H1 (cell line): ENCODE data around the gene CNBP. TPM values are rescaled to one million over a fixed set of nuclear protein-coding genes. Genes with fewer than 3 reads are reported as not detected.
"Not testable (repeated sequence)": the region's sequence is repeated elsewhere in the genome, so short reads cannot be mapped to it uniquely, and the experiment has no call there.

Source experiments
- CTCF ChIA-PET: fragments of 300-600 bp; sonication (Branson Sonifier 250); formaldehyde crosslinking; loops from one replicate; lab custom pipeline; 2021; ENCODE audit not compliant: partially characterized antibody; lab: Charles Lee
- POLR2A ChIA-PET: fragments of 300-600 bp; sonication (Branson Sonifier 250); formaldehyde crosslinking; loops from one replicate; lab custom pipeline; 2021; ENCODE audit warnings: inconsistent platforms; ENCODE audit not compliant: partially characterized antibody; lab: Charles Lee
- DNase-seq, 2 experiments: peaks; one replicate each; pipeline versions ENCODE4 v3.0.0 to v3.0.0-alpha.2; 2010 to 2022; ENCODE audit warnings: low spot score in 2 of 2, low read depth in 1 of 2, mixed read lengths in 1 of 2
- FAIRE-seq: peaks from 2 replicates; lab custom pipeline; 2011; peaks lifted over from hg19 to GRCh38; lab: Jason Lieb, UNC
- H2AFZ ChIP-seq: 2 replicates; pipeline ENCODE4 v1.8.1; 2012; ENCODE audit warnings: low read length, inconsistent platforms
- H2AK5ac ChIP-seq: 2 replicates; pipeline ENCODE4 v1.6.1; 2013; ENCODE audit warnings: low read depth, low read length
- H2BK120ac ChIP-seq: replicated peaks from 2 replicates; pipeline ENCODE3; 2013; ENCODE audit warnings: low read depth, low read length, inconsistent platforms
- H2BK12ac ChIP-seq: 2 replicates; pipeline ENCODE4 v1.6.1; 2013; ENCODE audit warnings: low read depth, low read length
- H2BK15ac ChIP-seq: 2 replicates; pipeline ENCODE4 v1.6.1; 2013; ENCODE audit warnings: low read length
- H2BK20ac ChIP-seq: 2 replicates; pipeline ENCODE4 v1.6.1; 2013; ENCODE audit warnings: low read length
- H2BK5ac ChIP-seq: 2 replicates; pipeline ENCODE4 v1.6.1; 2013; ENCODE audit warnings: low read depth, low read length
- H3K14ac ChIP-seq: 2 replicates; pipeline ENCODE4 v1.6.1; 2013; ENCODE audit warnings: inconsistent platforms; ENCODE audit not compliant: insufficient read length
- H3K18ac ChIP-seq: 2 replicates; pipeline ENCODE4 v1.6.1; 2013; ENCODE audit warnings: low read length; ENCODE audit errors: extremely low read depth
- H3K23ac ChIP-seq: 2 replicates; pipeline ENCODE4 v1.6.1; 2013; ENCODE audit warnings: inconsistent platforms; ENCODE audit not compliant: insufficient read length
- H3K23me2 ChIP-seq: 2 replicates; pipeline ENCODE4 v1.6.1; 2013; ENCODE audit warnings: low read depth, low read length
- H3K27ac ChIP-seq: 2 replicates; pipeline ENCODE4 v1.6.1; 2011; ENCODE audit warnings: low read depth, low read length, inconsistent platforms
- H3K27me3 ChIP-seq, 4 experiments: replicated peaks in 1 of 4; 1 replicate in 1 of 4; 2 replicates in 3 of 4; pipeline versions ENCODE4 v1.6.1 to v1.8.1; 2011 to 2013; ENCODE audit warnings: low read length in 3 of 4, mild to moderate bottlenecking in 3 of 4, inconsistent platforms in 2 of 4, mixed read lengths in 2 of 4, moderate library complexity in 1 of 4; ENCODE audit not compliant: control insufficient read depth in 3 of 4, insufficient read depth in 3 of 4; ENCODE audit errors: extremely low read depth in 1 of 4
- H3K36me3 ChIP-seq, 4 experiments: 2 replicates each; pipeline versions ENCODE4 v1.6.1 to v1.8.1; 2011 to 2013; ENCODE audit warnings: mild to moderate bottlenecking in 4 of 4, low read length in 3 of 4, moderate library complexity in 2 of 4, control low read depth in 1 of 4, inconsistent platforms in 1 of 4; ENCODE audit not compliant: insufficient read depth in 4 of 4, control insufficient read depth in 2 of 4
- H3K4ac ChIP-seq: replicated peaks from 2 replicates; pipeline ENCODE3; 2013; ENCODE audit warnings: low read length, low read depth, mixed read lengths, inconsistent platforms; ENCODE audit not compliant: insufficient read length
- H3K4me1 ChIP-seq, 4 experiments: replicated peaks in 1 of 4; 1 replicate in 1 of 4; 2 replicates in 3 of 4; pipeline versions ENCODE4 v1.6.1 to v1.8.1; 2011 to 2013; ENCODE audit warnings: low read length in 3 of 4, inconsistent platforms in 2 of 4, mixed read lengths in 1 of 4; ENCODE audit not compliant: insufficient read depth in 4 of 4, control insufficient read depth in 3 of 4
- H3K4me2 ChIP-seq, 2 experiments: 2 replicates each; pipeline versions ENCODE4 v1.6.1 to v1.8.1; 2011 to 2013; ENCODE audit warnings: low read depth in 2 of 2, low read length in 2 of 2, control low read depth in 1 of 2, inconsistent platforms in 1 of 2, mild to moderate bottlenecking in 1 of 2; ENCODE audit not compliant: insufficient read depth in 1 of 2
- H3K4me3 ChIP-seq, 4 experiments: fragments of 200-600, 300-600 bp in 1 of 4; sonication (generic), shearing (Covaris generic), sonication (Bioruptor Twin) in 1 of 4; 2 replicates each; pipeline versions ENCODE4 v1.5.1 to v1.8.1; 2011 to 2016; ENCODE audit warnings: low read length in 4 of 4, low read depth in 3 of 4, control low read depth in 2 of 4, inconsistent platforms in 2 of 4, mild to moderate bottlenecking in 2 of 4, mixed read lengths in 1 of 4, moderate library complexity in 1 of 4; ENCODE audit not compliant: insufficient read depth in 2 of 4; ENCODE audit errors: extremely low read depth in 1 of 4
- H3K56ac ChIP-seq: replicated peaks from 2 replicates; pipeline ENCODE3; 2013; ENCODE audit warnings: low read depth, mild to moderate bottlenecking, mixed read lengths, low read length, inconsistent platforms; ENCODE audit not compliant: insufficient read length
- H3K79me1 ChIP-seq: 2 replicates; pipeline ENCODE4 v1.6.1; 2013; ENCODE audit warnings: low read depth, low read length, control low read depth
- H3K79me2 ChIP-seq, 2 experiments: 2 replicates each; pipeline versions ENCODE4 v1.6.1 to v1.8.1; 2012 to 2013; ENCODE audit warnings: low read length in 2 of 2, mild to moderate bottlenecking in 2 of 2, inconsistent platforms in 1 of 2; ENCODE audit not compliant: insufficient read depth in 2 of 2, control insufficient read depth in 1 of 2
- H3K9ac ChIP-seq, 4 experiments: replicated peaks in 1 of 4; 1 replicate in 1 of 4; 2 replicates in 3 of 4; pipeline versions ENCODE4 v1.6.1 to v1.8.1; 2011 to 2013; ENCODE audit warnings: low read depth in 3 of 4, low read length in 3 of 4, control low read depth in 2 of 4, mild to moderate bottlenecking in 2 of 4, moderate library complexity in 2 of 4, inconsistent platforms in 1 of 4; ENCODE audit errors: extremely low read depth in 1 of 4
- H3K9me3 ChIP-seq, 2 experiments: 2 replicates each; pipeline versions ENCODE4 v1.6.1 to v1.8.1; 2012 to 2013; ENCODE audit warnings: mild to moderate bottlenecking in 2 of 2, moderate library complexity in 2 of 2, control low read depth in 1 of 2, inconsistent platforms in 1 of 2, low read depth in 1 of 2, low read length in 1 of 2, mixed read lengths in 1 of 2; ENCODE audit not compliant: insufficient read depth in 2 of 2
- H4K20me1 ChIP-seq, 2 experiments: replicated peaks in 1 of 2; 2 replicates each; pipeline versions ENCODE3 to v1.8.1; 2011 to 2013; ENCODE audit warnings: inconsistent platforms in 2 of 2, low read length in 2 of 2, mild to moderate bottlenecking in 1 of 2; ENCODE audit not compliant: insufficient read depth in 2 of 2, control insufficient read depth in 1 of 2
- H4K5ac ChIP-seq: 2 replicates; pipeline ENCODE4 v1.6.1; 2013; ENCODE audit warnings: low read length, low read depth, mixed read lengths, inconsistent platforms; ENCODE audit not compliant: insufficient read length
- H4K8ac ChIP-seq: 2 replicates; pipeline ENCODE4 v1.8.0; 2013; ENCODE audit warnings: mild to moderate bottlenecking, moderate library complexity, low read length, inconsistent platforms; ENCODE audit not compliant: insufficient read depth; ENCODE audit errors: extremely low read depth
- H4K91ac ChIP-seq: replicated peaks from 2 replicates; pipeline ENCODE3; 2013; ENCODE audit warnings: low read length, mixed read lengths, inconsistent platforms; ENCODE audit not compliant: insufficient read length
- EP300 ChIP-seq, 2 experiments: IDR thresholded peaks; 1 replicate in 1 of 2; 2 replicates in 1 of 2; pipeline ENCODE4 v1.6.1; 2011 to 2012; ENCODE audit warnings: low read depth in 2 of 2, low read length in 2 of 2, mild to moderate bottlenecking in 2 of 2, borderline replicate concordance in 1 of 2, inconsistent platforms in 1 of 2, moderate library complexity in 1 of 2
- WGBS, 2 experiments: shearing (Covaris generic) in 1 of 2; methylation state at CpG; one replicate each; pipeline versions ENCODE4 v1.1.6 to v1.1.7; 2013 to 2015; ENCODE audit warnings: low lambda C conversion rate in 2 of 2, mixed read lengths in 2 of 2, inconsistent platforms in 1 of 2, low coverage in 1 of 2, missing lambda C conversion rate in 1 of 2; ENCODE audit not compliant: insufficient replicate concordance in 2 of 2, insufficient coverage in 1 of 2, insufficient read length in 1 of 2; ENCODE audit errors: extremely low coverage in 1 of 2, missing lambda C conversion rate in 1 of 2; 5-methylcytosine and 5-hydroxymethylcytosine counted together
- polyA plus RNA-seq, 7 experiments: library from polyadenylated mRNA; depleted of rRNA in 3 of 7; stranded (reverse) in 5 of 7; unstranded in 2 of 7; fragments of >200 nt in 5 of 7; fragments of 200-250 nt in 2 of 7; gene quantifications; 1 replicate in 5 of 7; 2 replicates in 1 of 7; 4 replicates in 1 of 7; pipeline versions ENCODE4 v1.2.1 to v1.2.3, GENCODE V29; 2011 to 2013; ENCODE audit warnings: missing spikeins in 2 of 7, mixed read lengths in 2 of 7
- total RNA-seq: library from RNA; stranded (reverse); fragmentation: NEBNext Ultra II Directional; extraction: Animal tissue kit (Norgen Biotek cat#: 25700); gene quantifications from 2 replicates; pipeline ENCODE4 v1.2.1, GENCODE V29; 2021

The CNBP gene
- total and polyA plus RNA-seq, 2 of the 8 experiments (the other 6 are each of a cell fraction or from before 2014, with no cell fraction given), result 315 to 371 TPM

GRCh38 chr3:129144786-129145185 is 38.9 kb downstream of the CNBP start (continued):
- TF ChIP-seq EP300 (IDR thresholded peaks at IDR 0.05; ENCODE audit: borderline replicate concordance in 1 of 2, low read depth in 2 of 2, low read length in 2 of 2), result no peak

GRCh38 chr3:129141011-129141410 is 42.7 kb downstream of the CNBP start:
- H2BK5ac ChIP-seq, H3K23me2 ChIP-seq, DNase-seq, H4K91ac ChIP-seq, H3K27me3 ChIP-seq, H3K27ac ChIP-seq, H3K9me3 ChIP-seq, H3K14ac ChIP-seq, H3K23ac ChIP-seq, H2BK12ac ChIP-seq, H2BK15ac ChIP-seq, H2AFZ ChIP-seq, H3K56ac ChIP-seq, H3K4me1 ChIP-seq, H3K9ac ChIP-seq, H3K18ac ChIP-seq, H2AK5ac ChIP-seq, H2BK20ac ChIP-seq, CTCF ChIA-PET, H3K4me3 ChIP-seq, FAIRE-seq, H4K20me1 ChIP-seq, H3K4me2 ChIP-seq, H3K4ac ChIP-seq, H4K5ac ChIP-seq, H3K79me2 ChIP-seq, H2BK120ac ChIP-seq, H4K8ac ChIP-seq, H3K79me1 ChIP-seq: not testable (repeated sequence)
- POLR2A ChIA-PET, result interaction anchor here (1.1 kb wide), 1 partner anchor 25 kb away, joined by 3 read pairs; no protein-coding TSS in a partner anchor
- 92% methylated on average over 5 of the region's 5 CpGs; no CpG with 5 or more reads in 1 of the 2 experiments for WGBS, 2 experiments
- H3K36me3 ChIP-seq, result peaks cover 0 to 17% (median 10%) of the 10 kb centered on the region in 4 experiments; a peak in 4 of 8 replicates
